H1 (cell line): ENCODE results near the gene MED10. TPM values are rescaled to one million over a fixed set of nuclear protein-coding genes. Genes with fewer than 3 reads are reported as not detected.

Experiments used
- CHD7 ChIP-seq: fragments of 300-600 bp; sonication (generic); IDR thresholded peaks from 2 replicates; pipeline ENCODE4 v1.7.1; 2012; ENCODE audit warnings: low read length, moderate library complexity, mild to moderate bottlenecking, inconsistent platforms; ENCODE audit not compliant: insufficient replicate concordance
- CTCF ChIP-seq, 3 experiments: IDR thresholded peaks; 1 replicate in 2 of 3; 2 replicates in 1 of 3; pipeline versions ENCODE4 v1.5.1 to v1.6.1; 2011; ENCODE audit warnings: low read length in 3 of 3, mild to moderate bottlenecking in 3 of 3, inconsistent platforms in 2 of 3, low read depth in 1 of 3, moderate library complexity in 1 of 3; ENCODE audit not compliant: insufficient read depth in 1 of 3; ENCODE audit errors: control extremely low read depth in 1 of 3
- polyA plus RNA-seq, 7 experiments: library from polyadenylated mRNA; depleted of rRNA in 3 of 7; stranded (reverse) in 5 of 7; unstranded in 2 of 7; fragments of >200 nt in 5 of 7; fragments of 200-250 nt in 2 of 7; gene quantifications; 1 replicate in 5 of 7; 2 replicates in 1 of 7; 4 replicates in 1 of 7; pipeline versions ENCODE4 v1.2.1 to v1.2.3, GENCODE V29; 2011 to 2013; ENCODE audit warnings: missing spikeins in 2 of 7, mixed read lengths in 2 of 7
- total RNA-seq: library from RNA; stranded (reverse); fragmentation: NEBNext Ultra II Directional; extraction: Animal tissue kit (Norgen Biotek cat#: 25700); gene quantifications from 2 replicates; pipeline ENCODE4 v1.2.1, GENCODE V29; 2021

MED10 gene
- total and polyA plus RNA-seq, 2 of the 8 experiments (the other 6 are each of a cell fraction or from before 2014, with no cell fraction given), result 20.1 to 23.2 TPM

GRCh38 chr5:6372251-6373080, 5.9 kb downstream of the MED10 start (continued):
- TF ChIP-seq CTCF (IDR thresholded peaks at IDR 0.05; ENCODE audit: control extremely low read depth in 1 of 3, insufficient read depth in 1 of 3, low read depth in 1 of 3, low read length in 3 of 3) (no peak), CHD7 (no peak)
- TF ChIP-seq, all 59 proteins: peak for 0
